COLO829 (cell line): ENCODE results near the gene CBX6.

ENCODE experiments used
- DNase-seq: peaks from one replicate; pipeline ENCODE4 v3.0.0; 2012; ENCODE audit warnings: low spot score

The CBX6 gene

GRCh38 chr22:38873469-38874411 is 1.7 kb upstream of the CBX6 start:
- DNase-seq, result no peak

GRCh38 chr22:38872831-38873248 is 824 bp upstream of the CBX6 start:
- no peak for DNase-seq

- no peak for DNase-seq
Observed at GRCh38 chr22:38871360-38872171, 450 bp downstream of the CBX6 start.

GRCh38 chr22:38870791-38871359 is 1.1 kb downstream of the CBX6 start:
- DNase-seq, result no peak

GRCh38 chr22:38870312-38870741 is 1.7 kb downstream of the CBX6 start:
- DNase-seq, result peak; percentile 88

- no peak for DNase-seq
Observed at GRCh38 chr22:38869663-38870062, 2.4 kb downstream of the CBX6 start.

GRCh38 chr22:38868886-38869381 is 3.1 kb downstream of the CBX6 start:
- DNase-seq, result peak; percentile 81

- DNase-seq, result no peak
Observed at GRCh38 chr22:38868286-38868721, 3.7 kb downstream of the CBX6 start.

- no peak for DNase-seq
Observed at GRCh38 chr22:38867471-38868285, 4.3 kb downstream of the CBX6 start.

GRCh38 chr22:38867124-38867455 is 4.9 kb downstream of the CBX6 start:
- DNase-seq, result no peak

- DNase-seq, result no peak
Observed at GRCh38 chr22:38866399-38867123, 5.5 kb downstream of the CBX6 start.

GRCh38 chr22:38866024-38866398 is 6.0 kb downstream of the CBX6 start:
- DNase-seq, result no peak

- no peak for DNase-seq
Observed at GRCh38 chr22:38865201-38866023, 6.6 kb downstream of the CBX6 start.

- DNase-seq, result no peak
Observed at GRCh38 chr22:38864361-38865191, 7.4 kb downstream of the CBX6 start.

GRCh38 chr22:38863531-38864131 is 8.4 kb downstream of the CBX6 start:
- no peak for DNase-seq

- no peak for DNase-seq
Observed at GRCh38 chr22:38862375-38863329, 9.4 kb downstream of the CBX6 start.

- DNase-seq, result no peak
Observed at GRCh38 chr22:38861927-38862326, 10.1 kb downstream of the CBX6 start.
